GM18517 (cell line): Measurements from ENCODE around the gene STAMBPL1.
A peak's percentile ranks its signal among the peaks of the same experiment; 100 is the strongest.
"Not testable (repeated sequence)": the region's sequence is repeated elsewhere in the genome, so short reads cannot be mapped to it uniquely, and the experiment has no call there.

Source experiments
- ATAC-seq: cut with Tn5 transposase; IDR thresholded peaks from one replicate; pipeline ENCODE4 v1.9.1; 2021; ENCODE audit warnings: mild to moderate bottlenecking, moderate library complexity; ENCODE audit not compliant: unreplicated experiment

STAMBPL1 gene

GRCh38 chr10:88879534-88880281 is at the start of gene STAMBPL1:
Gene STAMBPL1 (plus strand): TSS chr10:88880245. CDS start chr10:88901709, 21,464 bp downstream.
- peak; percentile 45 for ATAC-seq

- no peak for ATAC-seq
Observed at GRCh38 chr10:88830643-88831268, 49.3 kb upstream of the STAMBPL1 start.

- no peak for ATAC-seq
Observed at GRCh38 chr10:88831709-88832108, 48.3 kb upstream of the STAMBPL1 start.

- no peak for ATAC-seq
Observed at GRCh38 chr10:88832376-88832775, 47.7 kb upstream of the STAMBPL1 start.

- no peak for ATAC-seq
Observed at GRCh38 chr10:88833156-88833555, 46.9 kb upstream of the STAMBPL1 start.

- no peak for ATAC-seq
Observed at GRCh38 chr10:88833723-88834122, 46.3 kb upstream of the STAMBPL1 start.

- ATAC-seq = peak; percentile 80
Observed at GRCh38 chr10:88835096-88835909, 44.7 kb upstream of the STAMBPL1 start.

GRCh38 chr10:88835910-88836221 is 44.2 kb upstream of the STAMBPL1 start:
- no peak for ATAC-seq

- ATAC-seq = not testable (repeated sequence)
Observed at GRCh38 chr10:88837632-88838031, 42.4 kb upstream of the STAMBPL1 start.

GRCh38 chr10:88838766-88839350 is 41.2 kb upstream of the STAMBPL1 start:
- ATAC-seq = no peak

- ATAC-seq = no peak
Observed at GRCh38 chr10:88840104-88840503, 39.9 kb upstream of the STAMBPL1 start.

- no peak for ATAC-seq
Observed at GRCh38 chr10:88840881-88841280, 39.2 kb upstream of the STAMBPL1 start.

- ATAC-seq = no peak
Observed at GRCh38 chr10:88841316-88842111, 38.5 kb upstream of the STAMBPL1 start.

- ATAC-seq = no peak
Observed at GRCh38 chr10:88843171-88843570, 36.9 kb upstream of the STAMBPL1 start.

- ATAC-seq = no peak
Observed at GRCh38 chr10:88848499-88848898, 31.5 kb upstream of the STAMBPL1 start.

- ATAC-seq = no peak
Observed at GRCh38 chr10:88849234-88849633, 30.8 kb upstream of the STAMBPL1 start.

- ATAC-seq = no peak
Observed at GRCh38 chr10:88850712-88851111, 29.3 kb upstream of the STAMBPL1 start.

GRCh38 chr10:88851706-88852105 is 28.3 kb upstream of the STAMBPL1 start, which contains the start of gene ANKRD22:
Gene ANKRD22 (minus strand): TSS chr10:88851844. CDS start chr10:88851607, 237 bp downstream.
- no peak for ATAC-seq

- no peak for ATAC-seq
Observed at GRCh38 chr10:88852327-88852726, 27.7 kb upstream of the STAMBPL1 start.

- no peak for ATAC-seq
Observed at GRCh38 chr10:88853155-88853881, 26.7 kb upstream of the STAMBPL1 start.
